Urinary bladder (tissue), 2 donors: ENCODE results near the gene WNT11. TPM values are rescaled to one million over a fixed set of nuclear protein-coding genes. Genes with fewer than 3 reads are reported as not detected.

Experiments
- polyA plus RNA-seq: library from polyadenylated mRNA; stranded (reverse); fragments of 200-250 nt; gene quantifications from one replicate; pipeline ENCODE4 v1.2.3, GENCODE V29; 2013
- total RNA-seq: library from RNA; depleted of rRNA; stranded (reverse); fragments of >200 nt; gene quantifications from one replicate; pipeline ENCODE4 v1.2.3, GENCODE V29; 2014
- donor health status: healthy.

WNT11 gene
- total and polyA plus RNA-seq, 2 donors: 6.3 to 18.9 TPM

Other genes starting within 250 kb of the WNT11 start
- 85.4 TPM for gene THAP12, start 174.6 kb upstream of the WNT11 start, total RNA-seq
- gene THAP12, start 174.6 kb upstream of the WNT11 start, polyA plus RNA-seq: 25.0 TPM
- 6.1 TPM for gene GVQW3, start 174.8 kb upstream of the WNT11 start, total RNA-seq
- 1.7 TPM for gene GVQW3, start 174.8 kb upstream of the WNT11 start, polyA plus RNA-seq
- 45.4 TPM for gene EMSY, start 238.5 kb upstream of the WNT11 start, total RNA-seq
- 13.3 TPM for gene EMSY, start 238.5 kb upstream of the WNT11 start, polyA plus RNA-seq